ENCODE data around the gene UMAD1.

GRCh38 chr7:7916064-7916463, 275.5 kb downstream of the UMAD1 start:
- TF ChIP-seq EZH2 (IDR thresholded peaks at IDR 0.05; ENCODE audit: insufficient read depth, low read length) (no peak), CTCF (IDR thresholded peaks at IDR 0.05; ENCODE audit: insufficient read depth, low read depth, low read length) (no peak)
